HCT116 (cell line): ENCODE measurements around the gene GRID2. TPM values are rescaled to one million over a fixed set of nuclear protein-coding genes. Genes with fewer than 3 reads are reported as not detected.

Experiments
- ATAC-seq: fragments of 200-7000 bp; cut with Tn5 transposase; 2 replicates; pipeline ENCODE4 v1.9.1; 2020; ENCODE audit warnings: mild to moderate bottlenecking, moderate library complexity
- BruUV-seq: library from RNA; stranded (reverse); fragments of 400-500 nt; replicated peaks from 2 replicates; lab custom pipeline; 2021; lab: Mats Ljungman, UMichigan
- CTCF ChIA-PET: fragments of 300-600 bp; sonication (Branson Sonifier 250); formaldehyde crosslinking; loops from one replicate; lab custom pipeline; 2021; ENCODE audit warnings: antibody characterized with exemption; lab: Charles Lee
- POLR2A ChIA-PET: fragments of 300-600, 350-600 bp; sonication (Branson Sonifier 250); formaldehyde crosslinking; loops from one replicate; lab custom pipeline; 2021; ENCODE audit warnings: antibody characterized with exemption; lab: Charles Lee
- RAD21 ChIA-PET, 2 experiments: fragments of 300-600 bp; sonication (Branson Sonifier 250); formaldehyde crosslinking; loops; one replicate each; lab custom pipeline; 2023; ENCODE audit warnings: low total read pairs in 2 of 2; ENCODE audit not compliant: uncharacterized antibody in 2 of 2, unreplicated experiment in 2 of 2, low non-redundant PET in 1 of 2; lab: Charles Lee
- DNase-seq: peaks from one replicate; pipeline ENCODE4 v3.0.0-alpha.2; 2010; ENCODE audit warnings: low read depth, low spot score
- H2AFZ ChIP-seq: fragments of 200-600 bp; shearing (Covaris generic), sonication (generic); 2 replicates; pipeline ENCODE4 v1.6.1; 2017; ENCODE audit warnings: low read depth, mixed run types, mixed read lengths, antibody characterized with exemption, low read length; ENCODE audit not compliant: poor library complexity, severe bottlenecking
- H3K27ac ChIP-seq: 2 replicates; pipeline ENCODE4 v1.5.1; 2012; ENCODE audit warnings: low read depth, low read length
- H3K27me3 ChIP-seq: fragments of 200-600 bp; sonication (generic); 2 replicates; pipeline ENCODE4 v1.6.1; 2016; ENCODE audit warnings: mixed run types, low read length, mixed read lengths; ENCODE audit not compliant: insufficient read depth
- H3K36me3 ChIP-seq, 2 experiments: fragments of 200-500 bp in 1 of 2; fragments of 200-600 bp in 1 of 2; sonication (Bioruptor generic) in 1 of 2; sonication (generic) in 1 of 2; 2 replicates each; pipeline versions ENCODE4 v1.5.1 to v1.6.1; 2014 to 2016; ENCODE audit warnings: low read length in 2 of 2, inconsistent platforms in 1 of 2, mixed read lengths in 1 of 2, mixed run types in 1 of 2; ENCODE audit not compliant: insufficient read depth in 2 of 2, control insufficient read depth in 1 of 2
- H3K4me1 ChIP-seq, 2 experiments: fragments of 200-600 bp in 1 of 2; sonication (generic) in 1 of 2; 2 replicates each; pipeline versions ENCODE4 v1.5.1 to v1.6.1; 2012 to 2017; ENCODE audit warnings: low read length in 2 of 2, inconsistent platforms in 1 of 2, mild to moderate bottlenecking in 1 of 2, mixed read lengths in 1 of 2, mixed run types in 1 of 2, moderate library complexity in 1 of 2; ENCODE audit not compliant: insufficient read depth in 2 of 2, control insufficient read depth in 1 of 2
- H3K4me2 ChIP-seq: fragments of 200-600 bp; sonication (generic); 2 replicates; pipeline ENCODE4 v1.6.1; 2017; ENCODE audit warnings: mixed run types, low read length, mixed read lengths
- H3K4me3 ChIP-seq, 2 experiments: fragments of 200-600 bp in 1 of 2; sonication (generic) in 1 of 2; replicated peaks in 1 of 2; 2 replicates each; pipeline ENCODE4 v1.5.1; 2011 to 2016; ENCODE audit warnings: low read length in 2 of 2, control low read depth in 1 of 2, low read depth in 1 of 2, mild to moderate bottlenecking in 1 of 2, mixed read lengths in 1 of 2, mixed run types in 1 of 2
- H3K79me2 ChIP-seq: fragments of 200-600 bp; sonication (generic); 2 replicates; pipeline ENCODE4 v1.6.1; 2017; ENCODE audit warnings: mild to moderate bottlenecking, mixed run types, low read length, moderate library complexity, mixed read lengths; ENCODE audit not compliant: insufficient read depth
- H3K9ac ChIP-seq: fragments of 200-600 bp; sonication (generic); 2 replicates; pipeline ENCODE4 v1.6.1; 2016; ENCODE audit warnings: low read length, mixed read lengths
- H3K9me2 ChIP-seq: fragments of 200-600 bp; sonication (generic), shearing (Covaris generic); 2 replicates; pipeline ENCODE4 v1.6.1; 2017; ENCODE audit warnings: mixed run types, mild to moderate bottlenecking, moderate library complexity; ENCODE audit not compliant: insufficient read depth
- H3K9me3 ChIP-seq, 2 experiments: fragments of 200-500 bp in 1 of 2; fragments of 200-600 bp in 1 of 2; sonication (Bioruptor generic) in 1 of 2; sonication (generic) in 1 of 2; 2 replicates each; pipeline ENCODE4 v1.6.1; 2014 to 2017; ENCODE audit warnings: low read length in 2 of 2, mixed read lengths in 2 of 2, inconsistent platforms in 1 of 2, low read depth in 1 of 2, mild to moderate bottlenecking in 1 of 2, mixed run types in 1 of 2, moderate library complexity in 1 of 2; ENCODE audit not compliant: control insufficient read depth in 1 of 2, insufficient read depth in 1 of 2
- H4K20me1 ChIP-seq: fragments of 200-600 bp; sonication (generic), shearing (Covaris generic); 2 replicates; pipeline ENCODE4 v1.6.1; 2017; ENCODE audit warnings: mixed run types, mild to moderate bottlenecking, moderate library complexity; ENCODE audit not compliant: insufficient read depth
- CBX3 ChIP-seq: IDR thresholded peaks from 2 replicates; pipeline ENCODE4 v1.6.1; 2012; ENCODE audit warnings: low read depth
- CEBPB ChIP-seq: IDR thresholded peaks from 2 replicates; pipeline ENCODE4 v1.6.1; 2012; ENCODE audit warnings: low read depth
- ELF1 ChIP-seq: IDR thresholded peaks from 2 replicates; pipeline ENCODE4 v1.6.1; 2012; ENCODE audit warnings: low read depth, borderline replicate concordance
- JUND ChIP-seq: IDR thresholded peaks from 2 replicates; pipeline ENCODE4 v1.6.1; 2012
- POLR2A ChIP-seq: IDR thresholded peaks from 2 replicates; pipeline ENCODE4 v1.7.0; 2011; ENCODE audit warnings: borderline replicate concordance; ENCODE audit not compliant: insufficient read depth, insufficient read length; ENCODE audit errors: extremely low read depth
- POLR2AphosphoS5 ChIP-seq: IDR thresholded peaks from 2 replicates; pipeline ENCODE4 v1.6.1; 2011; ENCODE audit warnings: mild to moderate bottlenecking, low read depth, low read length, moderate library complexity
- RAD21 ChIP-seq: IDR thresholded peaks from 2 replicates; pipeline ENCODE4 v1.6.1; 2012; ENCODE audit warnings: low read depth, mild to moderate bottlenecking
- SIN3A ChIP-seq: IDR thresholded peaks from 2 replicates; pipeline ENCODE4 v1.6.1; 2012; ENCODE audit warnings: low read depth
- SP1 ChIP-seq: IDR thresholded peaks from 2 replicates; pipeline ENCODE4 v1.6.1; 2012; ENCODE audit warnings: low read depth
- SRF ChIP-seq: IDR thresholded peaks from 2 replicates; pipeline ENCODE4 v1.6.1; 2012; ENCODE audit warnings: low read depth
- intact Hi-C: fragments of 100-400 bp; cut with micrococcal nuclease; formaldehyde crosslinking; loops from 2 replicates; pipeline ENCODE4 v1.10.0; 2022
- total RNA-seq: library from RNA; stranded (reverse); gene quantifications from one replicate; pipeline ENCODE4 v1.2.1, GENCODE V29; 2021; ENCODE audit not compliant: unreplicated experiment
- TF ChIP-seq, protein P1 (sequence below), 3 experiments: fragments of 200-600 bp in 1 of 3; sonication (generic) in 1 of 3; IDR thresholded peaks in 2 of 3; conservative IDR thresholded peaks in 1 of 3; 2 replicates each; pipeline ENCODE4 v1.5.1; 2012 to 2017; ENCODE audit warnings: low read depth in 2 of 3, low read length in 2 of 3, antibody characterized with exemption in 1 of 3, borderline replicate concordance in 1 of 3, control low read depth in 1 of 3, mild to moderate bottlenecking in 1 of 3, mixed read lengths in 1 of 3, mixed run types in 1 of 3, moderate library complexity in 1 of 3; ENCODE audit not compliant: insufficient read depth in 1 of 3
- TF ChIP-seq, protein P2 (sequence below): IDR thresholded peaks from 2 replicates; pipeline ENCODE4 v1.6.1; 2012
- TF ChIP-seq, protein P3 (sequence below): IDR thresholded peaks from 2 replicates; pipeline ENCODE4 v1.6.1; 2012
- TF ChIP-seq, protein P4 (sequence below): IDR thresholded peaks from 2 replicates; pipeline ENCODE4 v1.6.1; 2011; ENCODE audit warnings: mild to moderate bottlenecking, low read length, moderate library complexity; ENCODE audit not compliant: insufficient replicate concordance; ENCODE audit errors: extremely low read depth

Gene GRID2
- total RNA-seq, 1 experiment from 2014 or later: not detected

DNA sequence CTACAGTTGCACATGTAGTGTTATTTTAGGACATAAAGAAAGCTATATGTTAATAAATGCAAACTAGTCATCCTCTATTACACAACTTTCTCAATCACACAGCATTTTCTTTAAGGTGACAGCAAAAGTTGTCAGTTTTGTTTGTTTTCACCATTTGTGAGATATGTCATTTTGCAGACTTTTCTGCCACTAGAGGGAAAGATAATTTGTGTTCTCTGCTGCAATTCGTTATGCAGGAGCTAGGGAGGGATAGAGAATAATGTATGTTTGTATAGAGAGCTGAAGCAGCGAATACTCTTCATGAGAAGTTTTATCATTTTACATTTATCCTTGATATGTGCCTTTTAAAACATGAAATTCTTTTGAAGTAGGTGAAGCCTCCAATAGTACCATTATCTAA lies 854.2 kb downstream of the GRID2 start:
- no TSS peak for BruUV-seq
- intact Hi-C loops: no loop called here
- no peak overlapping the region for H3K27ac ChIP-seq
- DNase-seq (no peak), ATAC-seq (no peak)
- no peaks in the 10 kb centered on the region for H3K36me3 ChIP-seq
- no peaks in the 10 kb centered on the region for H3K79me2 ChIP-seq
- H3K27me3 ChIP-seq: no peaks in the 10 kb centered on the region
- CTCF ChIA-PET: interaction anchor here (1.2 to 1.4 kb wide), 2 partner anchors 25 to 41 kb away, joined by 3 to 9 read pairs; no protein-coding TSS in a partner anchor
- POLR2A ChIA-PET: no interaction called here
- H3K4me3 ChIP-seq: no peak overlapping the region
- no peaks in the 10 kb centered on the region for H3K4me1 ChIP-seq
- H3K9me2 ChIP-seq: no peaks in the 10 kb centered on the region
- TF ChIP-seq CEBPB (no peak), RAD21 (peak; percentile 37)
- TF ChIP-seq, protein P1, sequence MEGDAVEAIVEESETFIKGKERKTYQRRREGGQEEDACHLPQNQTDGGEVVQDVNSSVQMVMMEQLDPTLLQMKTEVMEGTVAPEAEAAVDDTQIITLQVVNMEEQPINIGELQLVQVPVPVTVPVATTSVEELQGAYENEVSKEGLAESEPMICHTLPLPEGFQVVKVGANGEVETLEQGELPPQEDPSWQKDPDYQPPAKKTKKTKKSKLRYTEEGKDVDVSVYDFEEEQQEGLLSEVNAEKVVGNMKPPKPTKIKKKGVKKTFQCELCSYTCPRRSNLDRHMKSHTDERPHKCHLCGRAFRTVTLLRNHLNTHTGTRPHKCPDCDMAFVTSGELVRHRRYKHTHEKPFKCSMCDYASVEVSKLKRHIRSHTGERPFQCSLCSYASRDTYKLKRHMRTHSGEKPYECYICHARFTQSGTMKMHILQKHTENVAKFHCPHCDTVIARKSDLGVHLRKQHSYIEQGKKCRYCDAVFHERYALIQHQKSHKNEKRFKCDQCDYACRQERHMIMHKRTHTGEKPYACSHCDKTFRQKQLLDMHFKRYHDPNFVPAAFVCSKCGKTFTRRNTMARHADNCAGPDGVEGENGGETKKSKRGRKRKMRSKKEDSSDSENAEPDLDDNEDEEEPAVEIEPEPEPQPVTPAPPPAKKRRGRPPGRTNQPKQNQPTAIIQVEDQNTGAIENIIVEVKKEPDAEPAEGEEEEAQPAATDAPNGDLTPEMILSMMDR (IDR thresholded peaks at IDR 0.05 in 2 of 3, conservative IDR thresholded peaks at IDR 0.05 in 1 of 3; ENCODE audit: borderline replicate concordance in 1 of 3, insufficient read depth in 1 of 3, low read depth in 2 of 3, low read length in 2 of 3): peak; percentile 55 to 60 (median 57); a peak in 5 of 6 replicates
- no peak overlapping the region for H3K4me2 ChIP-seq
- RAD21 ChIA-PET: no interaction called here
- no peaks in the 10 kb centered on the region for H4K20me1 ChIP-seq
- H3K9me3 ChIP-seq: no peaks in the 10 kb centered on the region
- no peak overlapping the region for H2AFZ ChIP-seq
- no peak overlapping the region for H3K9ac ChIP-seq

DNA sequence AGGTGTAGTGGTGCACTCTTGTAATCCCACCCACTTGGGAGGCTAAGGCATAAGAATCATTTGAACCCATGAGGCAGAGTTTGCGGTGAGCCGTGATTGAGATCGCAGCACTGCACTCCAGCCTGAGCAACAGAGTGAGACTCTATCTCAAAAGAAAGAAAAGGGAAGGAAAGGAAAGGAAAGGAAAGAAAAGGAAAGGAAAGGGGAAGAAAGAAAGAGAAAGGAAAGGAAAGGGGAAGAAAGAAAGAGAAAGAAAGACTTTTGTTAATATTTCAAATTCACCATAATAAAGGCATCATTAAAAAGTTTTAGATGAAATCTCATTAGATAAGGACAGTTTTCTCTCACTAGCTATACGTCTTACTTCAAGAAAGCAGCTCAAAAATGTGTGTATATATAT lies 864.3 kb downstream of the GRID2 start:
- ATAC-seq (no peak), DNase-seq (no peak)
- H3K4me2 ChIP-seq: no peak overlapping the region
- H3K9me3 ChIP-seq: no peaks in the 10 kb centered on the region
- TF ChIP-seq, protein P2, sequence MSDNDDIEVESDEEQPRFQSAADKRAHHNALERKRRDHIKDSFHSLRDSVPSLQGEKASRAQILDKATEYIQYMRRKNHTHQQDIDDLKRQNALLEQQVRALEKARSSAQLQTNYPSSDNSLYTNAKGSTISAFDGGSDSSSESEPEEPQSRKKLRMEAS: no peak
- no peak for TF ChIP-seq SIN3A
- TF ChIP-seq JUND: no peak
- no peak for TF ChIP-seq SRF
- no peak for TF ChIP-seq CBX3
- TF ChIP-seq POLR2AphosphoS5: no peak
- TF ChIP-seq POLR2A: no peak
- TF ChIP-seq, protein P3, sequence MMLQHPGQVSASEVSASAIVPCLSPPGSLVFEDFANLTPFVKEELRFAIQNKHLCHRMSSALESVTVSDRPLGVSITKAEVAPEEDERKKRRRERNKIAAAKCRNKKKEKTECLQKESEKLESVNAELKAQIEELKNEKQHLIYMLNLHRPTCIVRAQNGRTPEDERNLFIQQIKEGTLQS: no peak
- no peak for TF ChIP-seq RAD21
- no peak for TF ChIP-seq SP1
- TF ChIP-seq ELF1: no peak
- TF ChIP-seq, protein P4, sequence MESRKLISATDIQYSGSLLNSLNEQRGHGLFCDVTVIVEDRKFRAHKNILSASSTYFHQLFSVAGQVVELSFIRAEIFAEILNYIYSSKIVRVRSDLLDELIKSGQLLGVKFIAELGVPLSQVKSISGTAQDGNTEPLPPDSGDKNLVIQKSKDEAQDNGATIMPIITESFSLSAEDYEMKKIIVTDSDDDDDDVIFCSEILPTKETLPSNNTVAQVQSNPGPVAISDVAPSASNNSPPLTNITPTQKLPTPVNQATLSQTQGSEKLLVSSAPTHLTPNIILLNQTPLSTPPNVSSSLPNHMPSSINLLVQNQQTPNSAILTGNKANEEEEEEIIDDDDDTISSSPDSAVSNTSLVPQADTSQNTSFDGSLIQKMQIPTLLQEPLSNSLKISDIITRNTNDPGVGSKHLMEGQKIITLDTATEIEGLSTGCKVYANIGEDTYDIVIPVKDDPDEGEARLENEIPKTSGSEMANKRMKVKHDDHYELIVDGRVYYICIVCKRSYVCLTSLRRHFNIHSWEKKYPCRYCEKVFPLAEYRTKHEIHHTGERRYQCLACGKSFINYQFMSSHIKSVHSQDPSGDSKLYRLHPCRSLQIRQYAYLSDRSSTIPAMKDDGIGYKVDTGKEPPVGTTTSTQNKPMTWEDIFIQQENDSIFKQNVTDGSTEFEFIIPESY: no peak
- H3K27ac ChIP-seq: no peak overlapping the region
- H4K20me1 ChIP-seq: no peaks in the 10 kb centered on the region
- POLR2A ChIA-PET: no interaction called here
- H3K79me2 ChIP-seq: no peaks in the 10 kb centered on the region
- BruUV-seq: no TSS peak
- no peaks in the 10 kb centered on the region for H3K9me2 ChIP-seq
- CTCF ChIA-PET: no interaction called here
- H3K4me1 ChIP-seq: no peaks in the 10 kb centered on the region
- H3K9ac ChIP-seq: no peak overlapping the region
- no peaks in the 10 kb centered on the region for H3K27me3 ChIP-seq
- no peak overlapping the region for H3K4me3 ChIP-seq
- no peaks in the 10 kb centered on the region for H3K36me3 ChIP-seq
- RAD21 ChIA-PET: no interaction called here
- H2AFZ ChIP-seq: no peak overlapping the region
- intact Hi-C loops: no loop called here
